Muscle of leg (tissue), 11 donors: Measurements from ENCODE around the gene CST9. TPM values are rescaled to one million over a fixed set of nuclear protein-coding genes. Genes with fewer than 3 reads are reported as not detected.
A peak's percentile ranks its signal among the peaks of the same experiment; 100 is the strongest.
"Not testable (repeated sequence)": the region's sequence is repeated elsewhere in the genome, so short reads cannot be mapped to it uniquely, and the experiment has no call there.

Experiments used
- DNase-seq: peaks from one replicate; pipeline ENCODE4 v3.0.0; 2013
- H3K27ac ChIP-seq: one replicate; pipeline ENCODE4 v1.5.1; 2013; ENCODE audit warnings: mild to moderate bottlenecking, low read length, control low read depth
- H3K27me3 ChIP-seq: one replicate; pipeline ENCODE4 v1.6.1; 2013; ENCODE audit warnings: low read length; ENCODE audit not compliant: control insufficient read depth, insufficient read depth
- H3K36me3 ChIP-seq: one replicate; pipeline ENCODE4 v1.6.1; 2013; ENCODE audit warnings: low read length; ENCODE audit not compliant: control insufficient read depth, insufficient read depth
- H3K4me1 ChIP-seq: one replicate; pipeline ENCODE4 v1.6.1; 2013; ENCODE audit warnings: low read length; ENCODE audit not compliant: control insufficient read depth, insufficient read depth
- H3K4me3 ChIP-seq: one replicate; pipeline ENCODE4 v1.5.1; 2013; ENCODE audit warnings: low read length, control low read depth
- H3K9me3 ChIP-seq: replicated peaks from 2 replicates; pipeline ENCODE4 v1.6.1; 2013; ENCODE audit warnings: low read depth, low read length; ENCODE audit not compliant: control insufficient read depth
- WGBS: methylation state at CpG from one replicate; pipeline ENCODE4 v1.1.5; 2013; ENCODE audit warnings: missing lambda C conversion rate; ENCODE audit not compliant: insufficient coverage; 5-methylcytosine and 5-hydroxymethylcytosine counted together
- polyA plus RNA-seq, 8 donors: library from polyadenylated mRNA; unstranded; fragments of 120-200 nt; gene quantifications; one replicate each; pipeline versions ENCODE4 v1.2.1 to v1.2.3, GENCODE V29; 2013; ENCODE audit warnings: inconsistent platforms in 1 of 8, low replicate concordance in 1 of 8; ENCODE audit not compliant: insufficient read length in 8 of 8, insufficient read depth in 1 of 8
- total RNA-seq: library from RNA; stranded (reverse); fragments of 120-200 nt; gene quantifications from one replicate; pipeline ENCODE4 v1.2.4, GENCODE V29; 2013

CST9 gene
- total and polyA plus RNA-seq, 9 donors, result not detected

DNA sequence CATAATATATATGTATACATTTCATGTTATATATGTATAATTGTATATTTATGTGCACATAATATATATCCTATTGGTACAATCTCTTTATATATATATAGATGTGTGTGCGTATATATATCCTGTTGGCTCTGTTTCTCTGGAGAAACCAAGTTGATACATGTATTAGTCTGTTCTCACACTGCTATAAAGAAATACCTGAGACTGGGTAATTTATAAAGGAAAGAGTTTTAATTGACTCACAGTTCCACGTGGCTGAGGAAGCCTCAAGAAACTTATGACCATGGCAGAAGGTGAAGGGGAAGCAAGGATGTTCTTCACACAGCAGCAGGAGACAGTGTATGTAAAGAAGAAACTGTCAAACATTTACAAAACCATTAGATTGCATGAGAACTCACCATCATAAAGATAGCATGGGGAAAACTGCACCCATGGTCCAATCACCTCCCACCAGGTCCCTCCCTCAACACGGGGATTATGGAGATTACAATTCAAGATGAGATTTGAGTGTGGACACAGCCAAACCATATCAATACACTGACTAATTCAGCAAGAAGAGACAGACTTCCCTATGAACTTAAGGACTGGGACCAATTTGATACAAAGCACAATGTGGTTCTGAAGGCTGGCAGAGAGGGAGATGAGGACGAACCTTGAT is 18.1 kb upstream of the CST9 start:
- H3K36me3 ChIP-seq, result no peaks in the 10 kb centered on the region
- 80% methylated on average over 1 of the region's 4 CpGs for WGBS
- no peaks in the 10 kb centered on the region for H3K9me3 ChIP-seq
- no peaks in the 10 kb centered on the region for H3K27me3 ChIP-seq
- no peak for DNase-seq
- H3K27ac ChIP-seq, result no peak overlapping the region
- no peak overlapping the region for H3K4me3 ChIP-seq
- peaks cover 6% of the 10 kb centered on the region for H3K4me1 ChIP-seq

DNA sequence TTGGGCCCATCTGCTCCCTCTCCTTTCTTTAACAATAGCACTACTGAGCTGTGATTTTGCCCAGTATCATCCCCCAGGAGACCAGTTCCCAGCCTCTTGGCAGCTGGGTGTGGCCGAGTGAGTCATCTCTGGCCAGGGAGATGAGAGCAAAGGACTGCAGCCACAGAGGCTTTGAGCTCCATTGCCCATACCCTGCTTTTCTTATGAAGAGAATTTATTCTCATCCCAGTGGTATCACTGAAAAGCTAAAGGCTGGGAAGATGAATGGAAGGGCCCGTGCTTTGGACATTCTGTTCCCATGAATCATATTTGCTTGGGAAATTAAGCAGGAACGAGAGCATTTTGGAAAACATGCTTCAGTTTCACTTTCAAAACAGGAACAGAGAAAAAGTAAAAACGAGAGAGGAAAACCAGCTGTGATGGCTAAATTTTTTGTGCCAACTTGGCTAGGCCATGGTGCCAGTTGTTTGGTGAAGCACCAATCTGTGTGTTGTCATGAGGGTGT is 17.2 kb upstream of the CST9 start:
- no peaks in the 10 kb centered on the region for H3K27me3 ChIP-seq
- no peak overlapping the region for H3K4me3 ChIP-seq
- H3K27ac ChIP-seq, result peak overlapping the region; percentile 75
- H3K4me1 ChIP-seq, result peaks cover 4% of the 10 kb centered on the region
- 17% methylated on average over 2 of the region's 4 CpGs for WGBS
- peak; percentile 72 for DNase-seq
- H3K9me3 ChIP-seq, result no peaks in the 10 kb centered on the region
- H3K36me3 ChIP-seq, result no peaks in the 10 kb centered on the region

- not testable (repeated sequence) for H3K27me3 ChIP-seq, DNase-seq, H3K4me1 ChIP-seq, H3K4me3 ChIP-seq, H3K9me3 ChIP-seq, H3K36me3 ChIP-seq
- no CpG with 5 or more reads among the region's 3 CpGs for WGBS
- H3K27ac ChIP-seq, result peak overlapping the region; percentile 75
These were observed 16.7 kb upstream of the CST9 start for GRCh38 chr20:23622401-23622800.

DNA sequence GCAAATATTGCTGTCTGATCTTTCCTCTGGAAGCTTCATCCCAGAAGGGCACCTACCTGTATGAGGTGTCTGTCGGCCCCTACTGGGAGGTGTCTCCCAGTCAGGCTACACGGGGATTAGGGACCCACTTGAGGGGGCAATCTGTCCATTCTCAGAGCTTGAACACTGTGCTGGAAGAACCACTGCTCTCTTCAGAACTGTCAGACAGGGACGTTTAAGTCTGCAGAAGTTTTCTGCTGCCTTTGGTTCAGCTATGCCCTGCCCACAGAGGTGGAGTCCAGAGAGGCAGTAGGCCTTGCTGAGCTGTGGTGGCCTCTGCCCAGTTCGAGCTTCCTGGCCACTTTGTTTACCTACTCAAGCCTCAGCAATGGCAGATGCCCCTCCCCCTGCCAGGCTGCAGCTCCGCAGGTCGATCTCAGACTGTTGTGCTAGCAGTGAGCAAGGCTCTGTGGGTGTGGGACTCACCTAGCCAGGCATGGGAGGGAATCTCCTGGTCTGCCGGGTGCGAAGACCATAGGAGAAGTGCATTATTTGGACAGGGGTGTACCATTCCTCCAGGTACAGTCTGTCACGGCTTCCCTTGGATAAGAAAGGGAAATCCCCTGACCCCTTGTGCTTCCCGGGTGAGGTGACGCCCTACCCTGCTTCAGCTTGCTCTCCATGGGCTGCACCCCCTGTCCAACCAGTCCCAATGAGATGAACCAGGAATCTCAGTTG is 15.1 kb upstream of the CST9 start:
- WGBS, result 79% methylated on average over 6 of the region's 11 CpGs

DNA sequence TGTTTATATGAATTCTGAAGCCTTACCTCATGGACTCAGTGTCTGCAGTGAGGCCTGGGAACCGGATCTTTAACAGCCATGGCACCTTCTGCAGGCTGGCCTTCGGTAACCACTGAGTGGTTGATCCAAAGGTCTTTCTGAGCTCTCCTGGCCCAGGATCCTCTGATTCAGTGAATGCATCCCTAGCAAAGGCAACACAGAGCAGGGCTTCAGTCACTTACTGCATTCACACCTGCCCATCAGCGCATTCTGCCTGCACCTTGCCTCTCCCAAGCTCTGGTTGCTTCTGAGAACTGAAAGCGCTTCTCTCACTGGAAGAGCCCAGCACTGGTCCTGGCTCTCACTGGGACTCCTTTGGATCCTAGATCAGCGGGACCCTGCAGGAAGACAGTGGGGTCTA is 8.4 kb upstream of the CST9 start:
- Histone ChIP-seq H3K4me1 (peaks cover 8% of the 10 kb centered on the region), H3K27ac (no peak overlapping the region), H3K4me3 (no peak overlapping the region), H3K27me3 (peaks cover 3% of the 10 kb centered on the region), H3K9me3 (no peaks in the 10 kb centered on the region), H3K36me3 (no peaks in the 10 kb centered on the region)
- DNase-seq, result no peak
- 72% methylated on average over 5 of the region's 5 CpGs for WGBS

More for the DNA sequence above, 15.1 kb upstream of the CST9 start:
- H3K4me1 ChIP-seq, H3K4me3 ChIP-seq, H3K27me3 ChIP-seq, H3K27ac ChIP-seq, H3K36me3 ChIP-seq, DNase-seq, H3K9me3 ChIP-seq: not testable (repeated sequence)

- no peak overlapping the region for H3K27ac ChIP-seq
- H3K9me3 ChIP-seq, result no peaks in the 10 kb centered on the region
- no peak overlapping the region for H3K4me3 ChIP-seq
- H3K27me3 ChIP-seq, result peaks cover 3% of the 10 kb centered on the region
- no peaks in the 10 kb centered on the region for H3K36me3 ChIP-seq
- peak; percentile 48 for DNase-seq
- peaks cover 8% of the 10 kb centered on the region for H3K4me1 ChIP-seq
These were observed 8.0 kb upstream of the CST9 start for GRCh38 chr20:23613676-23614075.

DNA sequence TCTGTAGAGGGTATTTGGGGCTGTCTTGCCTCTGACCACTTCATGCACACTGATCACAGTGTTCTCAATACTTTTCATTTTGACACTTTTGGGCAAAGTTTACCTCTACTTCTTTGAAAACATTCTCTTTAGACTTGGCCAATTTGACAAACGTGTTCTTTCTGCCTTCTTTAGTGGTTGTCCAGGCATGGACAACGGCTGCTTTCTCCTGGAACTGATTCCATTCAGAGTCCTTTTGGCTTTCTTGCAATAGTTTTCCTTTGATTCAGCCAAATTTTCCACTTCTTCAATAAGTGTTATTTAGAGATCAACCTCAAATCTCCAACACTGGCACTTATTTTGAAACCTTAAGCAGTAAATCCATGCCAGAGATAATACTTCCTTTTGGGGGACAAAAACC is 6.7 kb upstream of the CST9 start:
- Histone ChIP-seq H3K27me3 (peaks cover 3% of the 10 kb centered on the region), H3K27ac (no peak overlapping the region), H3K9me3 (no peaks in the 10 kb centered on the region), H3K4me3 (no peak overlapping the region), H3K4me1 (peaks cover 8% of the 10 kb centered on the region), H3K36me3 (no peaks in the 10 kb centered on the region)
- peak; percentile 65 for DNase-seq
- 37% methylated on average over 2 of the region's 2 CpGs for WGBS

- Histone ChIP-seq H3K4me3 (no peak overlapping the region), H3K36me3 (no peaks in the 10 kb centered on the region), H3K27ac (no peak overlapping the region), H3K4me1 (peaks cover 8% of the 10 kb centered on the region), H3K27me3 (peaks cover 3% of the 10 kb centered on the region), H3K9me3 (no peaks in the 10 kb centered on the region)
- DNase-seq, result no peak
- 100% methylated on average over 3 of the region's 5 CpGs for WGBS
These were observed 3.9 kb upstream of the CST9 start for GRCh38 chr20:23609486-23610109.

- no peak overlapping the region for H3K4me3 ChIP-seq
- WGBS, result 58% methylated on average over 16 of the region's 18 CpGs
- DNase-seq, result no peak
- no peak overlapping the region for H3K27ac ChIP-seq
- peaks cover 3% of the 10 kb centered on the region for H3K27me3 ChIP-seq
- no peaks in the 10 kb centered on the region for H3K36me3 ChIP-seq
- peaks cover 2% of the 10 kb centered on the region for H3K4me1 ChIP-seq
- no peaks in the 10 kb centered on the region for H3K9me3 ChIP-seq
These were observed 2.6 kb upstream of the CST9 start for GRCh38 chr20:23608251-23608846.
